Measurements from ENCODE around the gene PSD. TPM values are rescaled to one million over a fixed set of nuclear protein-coding genes. Genes with fewer than 3 reads are reported as not detected.

PSD gene
- total RNA-seq, 1 experiment from 2014 or later: 2.4 TPM

GRCh38 chr10:102410429-102411073, 8.0 kb downstream of the PSD start:
- 0 out of 2 replicates have a peak, but pooled peaks have one; percentile 11 for ATAC-seq
- no peak for DNase-seq (ENCODE audit: low read depth, low spot score)
- peaks cover 8% of the 10 kb centered on the region for H3K4me1 ChIP-seq (ENCODE audit: control insufficient read depth, insufficient read depth, low read length)
- in situ Hi-C loops (cut with HindIII; ENCODE audit: low pct_unique_long_range_greater_than_20kb, low sequenced_read_pairs): no loop called here
- CTCF ChIA-PET: interaction anchor here (0.5 to 1.4 kb wide), 2 partner anchors 10 to 32 kb away, joined by 4 to 7 read pairs; partner anchors contain the start of gene FBXL15
- POLR2A ChIA-PET: interaction anchor here (0.6 to 1.2 kb wide), 3 partner anchors 12 to 29 kb away, joined by 3 to 12 read pairs (median 3); no protein-coding TSS in a partner anchor
- H3K9me3 ChIP-seq (ENCODE audit: control insufficient read depth, insufficient read depth, low read depth, low read length): no peaks in the 10 kb centered on the region
- peak overlapping the region; percentile 10; the same call in 1 of the 2 replicates for H3K27ac ChIP-seq (ENCODE audit: low read length)
- intact Hi-C loops (cut with micrococcal nuclease; ENCODE audit: unreplicated experiment): no loop called here
- 0 out of 2 replicates have a peak, but pooled peaks cover 2% of the 10 kb centered on the region for H3K27me3 ChIP-seq (ENCODE audit: control insufficient read depth, insufficient read depth, low read length)
- no TSS peak for BruUV-seq (replicated peaks)
- no peaks in the 10 kb centered on the region; the same call in 1 of the 2 replicates for H3K36me3 ChIP-seq (ENCODE audit: control insufficient read depth, insufficient read depth, low read length)
- TF ChIP-seq REST (IDR thresholded peaks at IDR 0.05; ENCODE audit: insufficient read depth in 1 of 2, low read depth in 2 of 2, low read length in 1 of 2) (0 out of 4 replicates have a peak, but pooled peaks of 1 of the 2 experiments have one; percentile 36), POLR2AphosphoS5 (IDR thresholded peaks at IDR 0.05; ENCODE audit: low read depth, low read length) (no peak)
- peak overlapping the region; percentile 33 to 51 for H3K4me3 ChIP-seq (ENCODE audit: low read depth in 2 of 2, low read length in 2 of 2)

- H3K4me3 ChIP-seq (ENCODE audit: low read depth in 2 of 2, low read length in 2 of 2): peak overlapping the region; percentile 51 to 53
- peak; percentile 26; the same call in 1 of the 2 replicates for ATAC-seq
- H3K9me3 ChIP-seq (ENCODE audit: control insufficient read depth, insufficient read depth, low read depth, low read length): no peaks in the 10 kb centered on the region
- TF ChIP-seq TCF7L2 (IDR thresholded peaks at IDR 0.05; ENCODE audit: low read depth, low read length) (no peak), POLR2AphosphoS5 (IDR thresholded peaks at IDR 0.05; ENCODE audit: low read depth, low read length) (no peak), CTCF (IDR thresholded peaks at IDR 0.05) (no peak), SIN3A (IDR thresholded peaks at IDR 0.05; ENCODE audit: borderline replicate concordance, insufficient read depth, low read depth, low read length) (no peak), REST (IDR thresholded peaks at IDR 0.05; ENCODE audit: insufficient read depth in 1 of 2, low read depth in 2 of 2, low read length in 1 of 2) (no peak)
- H3K27ac ChIP-seq (ENCODE audit: low read length): peak overlapping the region; percentile 10; the same call in 1 of the 2 replicates
- ChIA-PET CTCF (interaction anchor here (0.5 to 1.4 kb wide), 3 partner anchors 11 to 59 kb away, joined by 3 to 7 read pairs (median 4); partner anchors contain the start of gene FBXL15), POLR2A (interaction anchor here (0.6 to 1.2 kb wide), 4 partner anchors 12 to 287 kb away, joined by 3 to 12 read pairs (median 3); no protein-coding TSS in a partner anchor)
- intact Hi-C loops (cut with micrococcal nuclease; ENCODE audit: unreplicated experiment): no loop called here
- DNase-seq (ENCODE audit: low read depth, low spot score): no peak
- H3K27me3 ChIP-seq (ENCODE audit: control insufficient read depth, insufficient read depth, low read length): 0 out of 2 replicates have a peak, but pooled peaks cover 2% of the 10 kb centered on the region
- in situ Hi-C loops (cut with HindIII; ENCODE audit: low pct_unique_long_range_greater_than_20kb, low sequenced_read_pairs): no loop called here
- no peaks in the 10 kb centered on the region; the same call in 1 of the 2 replicates for H3K36me3 ChIP-seq (ENCODE audit: control insufficient read depth, insufficient read depth, low read length)
- no TSS peak for BruUV-seq (replicated peaks)
- H3K4me1 ChIP-seq (ENCODE audit: control insufficient read depth, insufficient read depth, low read length): peaks cover 8% of the 10 kb centered on the region
These were observed 8.8 kb downstream of the PSD start for GRCh38 chr10:102409604-102410428.

Measured in Panc1 (cell line).